Parathyroid adenoma (tissue), 2 donors: ENCODE data around the gene SYDE2.

Experiments
- H2AFZ ChIP-seq: fragments of 300-600 bp; sonication (generic); one replicate; pipeline ENCODE4 v1.7.0; 2017; ENCODE audit warnings: antibody characterized with exemption, mild to moderate bottlenecking
- H3K27ac ChIP-seq: fragments of 300-600 bp; sonication (generic); one replicate; pipeline ENCODE4 v1.7.0; 2017
- H3K27me3 ChIP-seq: fragments of 300-600 bp; sonication (generic); one replicate; pipeline ENCODE4 v1.7.0; 2017; ENCODE audit warnings: low read length; ENCODE audit not compliant: control insufficient read depth, insufficient read depth
- H3K36me3 ChIP-seq: fragments of 300-600 bp; sonication (generic); one replicate; pipeline ENCODE4 v1.7.0; 2017; ENCODE audit warnings: low read length; ENCODE audit not compliant: control insufficient read depth, insufficient read depth
- H3K4me1 ChIP-seq: fragments of 300-600 bp; sonication (generic); one replicate; pipeline ENCODE4 v1.7.0; 2017; ENCODE audit warnings: control low read depth
- H3K4me2 ChIP-seq: fragments of 300-600 bp; sonication (generic); one replicate; pipeline ENCODE4 v1.7.0; 2017; ENCODE audit warnings: low read length
- H3K4me3 ChIP-seq: fragments of 300-600 bp; sonication (generic); one replicate; pipeline ENCODE4 v1.7.0; 2017; ENCODE audit warnings: low read depth, low read length
- H3K79me2 ChIP-seq: fragments of 300-600 bp; sonication (generic); one replicate; pipeline ENCODE4 v1.7.0; 2017; ENCODE audit warnings: control low read depth
- H3K9ac ChIP-seq: fragments of 300-600 bp; sonication (generic); one replicate; pipeline ENCODE4 v1.7.0; 2017; ENCODE audit warnings: mild to moderate bottlenecking
- H3K9me3 ChIP-seq: fragments of 300-600 bp; sonication (generic); one replicate; pipeline ENCODE4 v1.7.0; 2017; ENCODE audit warnings: low read length; ENCODE audit not compliant: control insufficient read depth
- TF ChIP-seq, protein P1 (sequence below): fragments of 300-600 bp; sonication (generic); IDR thresholded peaks from one replicate; pipeline ENCODE4 v1.7.0; 2017; ENCODE audit warnings: antibody characterized with exemption, mild to moderate bottlenecking
- donor health status: primary hyperparathyroidism.

Gene SYDE2

DNA sequence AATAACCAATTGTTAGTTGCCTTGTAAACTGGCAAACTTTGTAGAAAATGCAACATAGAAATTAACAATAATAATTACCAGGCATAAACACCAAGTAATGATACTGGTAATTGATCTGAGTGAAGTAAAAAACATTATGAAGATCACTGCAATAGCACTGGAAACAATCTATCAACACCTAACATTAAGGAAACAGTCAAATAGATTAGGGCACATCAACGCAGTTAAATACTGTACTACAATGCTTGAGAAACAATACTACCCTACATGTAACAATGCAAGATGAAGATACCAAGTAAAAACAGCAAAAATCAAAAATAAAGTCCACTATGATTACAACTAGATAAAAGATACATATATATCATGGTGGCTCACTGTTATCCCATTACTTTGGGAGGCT, 16.6 kb downstream of the SYDE2 start:
- no peaks in the 10 kb centered on the region for H3K4me1 ChIP-seq
- H3K4me2 ChIP-seq = no peak overlapping the region
- H3K36me3 ChIP-seq = no peaks in the 10 kb centered on the region
- H3K9me3 ChIP-seq = no peaks in the 10 kb centered on the region
- no peak overlapping the region for H3K4me3 ChIP-seq
- no peaks in the 10 kb centered on the region for H3K79me2 ChIP-seq
- no peak overlapping the region for H3K9ac ChIP-seq
- H2AFZ ChIP-seq = no peak overlapping the region
- no peak overlapping the region for H3K27ac ChIP-seq
- TF ChIP-seq, protein P1, sequence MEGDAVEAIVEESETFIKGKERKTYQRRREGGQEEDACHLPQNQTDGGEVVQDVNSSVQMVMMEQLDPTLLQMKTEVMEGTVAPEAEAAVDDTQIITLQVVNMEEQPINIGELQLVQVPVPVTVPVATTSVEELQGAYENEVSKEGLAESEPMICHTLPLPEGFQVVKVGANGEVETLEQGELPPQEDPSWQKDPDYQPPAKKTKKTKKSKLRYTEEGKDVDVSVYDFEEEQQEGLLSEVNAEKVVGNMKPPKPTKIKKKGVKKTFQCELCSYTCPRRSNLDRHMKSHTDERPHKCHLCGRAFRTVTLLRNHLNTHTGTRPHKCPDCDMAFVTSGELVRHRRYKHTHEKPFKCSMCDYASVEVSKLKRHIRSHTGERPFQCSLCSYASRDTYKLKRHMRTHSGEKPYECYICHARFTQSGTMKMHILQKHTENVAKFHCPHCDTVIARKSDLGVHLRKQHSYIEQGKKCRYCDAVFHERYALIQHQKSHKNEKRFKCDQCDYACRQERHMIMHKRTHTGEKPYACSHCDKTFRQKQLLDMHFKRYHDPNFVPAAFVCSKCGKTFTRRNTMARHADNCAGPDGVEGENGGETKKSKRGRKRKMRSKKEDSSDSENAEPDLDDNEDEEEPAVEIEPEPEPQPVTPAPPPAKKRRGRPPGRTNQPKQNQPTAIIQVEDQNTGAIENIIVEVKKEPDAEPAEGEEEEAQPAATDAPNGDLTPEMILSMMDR = no peak
- H3K27me3 ChIP-seq = no peaks in the 10 kb centered on the region

GRCh38 chr1:85182700-85183099, 18.1 kb downstream of the SYDE2 start:
- Histone ChIP-seq H2AFZ (no peak overlapping the region), H3K9ac (no peak overlapping the region), H3K4me1 (no peaks in the 10 kb centered on the region), H3K36me3 (no peaks in the 10 kb centered on the region), H3K4me3 (no peak overlapping the region), H3K27ac (no peak overlapping the region), H3K79me2 (no peaks in the 10 kb centered on the region), H3K4me2 (no peak overlapping the region), H3K9me3 (no peaks in the 10 kb centered on the region), H3K27me3 (no peaks in the 10 kb centered on the region)
- TF ChIP-seq, protein P1 = no peak

DNA sequence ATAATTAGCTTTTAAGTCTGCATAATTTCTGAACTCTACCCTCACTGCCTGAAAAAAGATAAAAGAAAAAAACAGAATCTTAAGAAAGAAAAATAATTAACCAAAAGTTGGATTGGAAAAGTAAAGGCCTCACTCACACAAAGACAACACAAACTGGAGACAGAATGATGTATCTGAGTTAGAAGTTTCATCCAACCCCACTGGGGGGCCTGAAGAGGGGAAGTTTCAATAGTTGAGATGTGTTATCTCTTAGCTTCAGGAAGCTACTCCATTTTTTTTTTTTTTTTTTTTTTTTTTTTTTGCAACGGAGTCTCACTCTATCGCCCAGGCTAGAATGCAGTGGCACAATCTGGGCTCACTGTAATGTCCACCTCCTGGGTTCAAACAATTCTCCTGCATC, 19.9 kb downstream of the SYDE2 start:
- Histone ChIP-seq H3K79me2 (no peaks in the 10 kb centered on the region), H3K4me1 (no peaks in the 10 kb centered on the region), H3K27me3 (no peaks in the 10 kb centered on the region), H3K9me3 (no peaks in the 10 kb centered on the region), H3K9ac (no peak overlapping the region), H3K4me2 (no peak overlapping the region), H3K36me3 (no peaks in the 10 kb centered on the region), H2AFZ (no peak overlapping the region), H3K4me3 (no peak overlapping the region), H3K27ac (no peak overlapping the region)
- TF ChIP-seq, protein P1 = no peak

GRCh38 chr1:85179522-85179921, 21.3 kb downstream of the SYDE2 start:
- Histone ChIP-seq H3K27ac (no peak overlapping the region), H3K27me3 (no peaks in the 10 kb centered on the region), H3K4me3 (no peak overlapping the region), H3K9me3 (no peaks in the 10 kb centered on the region), H3K4me1 (no peaks in the 10 kb centered on the region), H3K4me2 (no peak overlapping the region), H3K36me3 (no peaks in the 10 kb centered on the region), H3K9ac (no peak overlapping the region), H2AFZ (no peak overlapping the region), H3K79me2 (no peaks in the 10 kb centered on the region)
- TF ChIP-seq, protein P1 = no peak

GRCh38 chr1:85178396-85178795, 22.4 kb downstream of the SYDE2 start:
- Histone ChIP-seq H3K4me1 (no peaks in the 10 kb centered on the region), H3K9ac (no peak overlapping the region), H3K27me3 (no peaks in the 10 kb centered on the region), H3K36me3 (no peaks in the 10 kb centered on the region), H3K9me3 (no peaks in the 10 kb centered on the region), H3K79me2 (no peaks in the 10 kb centered on the region), H3K4me3 (no peak overlapping the region), H3K4me2 (no peak overlapping the region), H2AFZ (no peak overlapping the region), H3K27ac (no peak overlapping the region)
- TF ChIP-seq, protein P1 = no peak
